NCI-H82 (cell line): Measurements from ENCODE around the gene TRAF4.
"Not testable (repeated sequence)": the region's sequence is repeated elsewhere in the genome, so short reads cannot be mapped to it uniquely, and the experiment has no call there.

ENCODE experiments used
- DNase-seq: peaks from one replicate; lab custom pipeline; 2025; lab: John Stamatoyannopoulos, UW

TRAF4 gene

DNA sequence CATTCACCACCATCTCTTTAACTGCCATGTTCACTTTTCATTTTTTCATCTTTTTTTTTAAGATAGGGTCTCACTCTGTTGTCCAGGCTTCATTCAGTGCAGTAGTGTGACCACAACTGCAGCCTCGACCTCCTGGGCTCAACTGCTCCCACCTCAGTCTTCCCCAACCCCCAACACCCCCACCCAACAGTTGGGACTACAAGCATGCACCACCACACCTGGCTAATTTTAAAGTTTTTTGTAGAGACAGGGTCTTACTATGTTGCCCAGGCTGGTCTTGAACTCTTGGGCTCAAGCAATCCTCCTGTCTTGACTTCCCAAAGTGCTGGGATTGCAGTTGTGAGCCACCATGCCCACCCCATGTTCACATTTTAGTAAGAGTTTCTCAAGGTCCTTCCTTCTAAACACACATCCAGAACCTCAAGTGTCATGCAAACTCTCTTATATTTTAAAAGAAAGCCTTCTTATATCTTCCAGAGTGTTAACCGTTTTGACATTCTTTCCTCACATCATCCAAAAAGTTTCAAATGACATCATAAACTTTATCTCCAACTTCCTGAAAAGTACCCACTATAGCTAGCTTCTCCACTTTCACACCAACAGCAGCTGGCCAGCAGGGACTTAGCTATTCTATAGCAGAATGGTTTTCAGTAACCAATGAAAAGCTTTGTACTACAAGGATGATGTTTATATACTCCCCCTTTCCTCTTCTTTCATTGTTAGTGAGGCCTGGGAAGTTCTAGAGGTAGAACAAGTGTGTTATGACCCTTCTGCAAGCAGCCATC lies 49.3 kb downstream of the TRAF4 start:
- no peak for DNase-seq

DNA sequence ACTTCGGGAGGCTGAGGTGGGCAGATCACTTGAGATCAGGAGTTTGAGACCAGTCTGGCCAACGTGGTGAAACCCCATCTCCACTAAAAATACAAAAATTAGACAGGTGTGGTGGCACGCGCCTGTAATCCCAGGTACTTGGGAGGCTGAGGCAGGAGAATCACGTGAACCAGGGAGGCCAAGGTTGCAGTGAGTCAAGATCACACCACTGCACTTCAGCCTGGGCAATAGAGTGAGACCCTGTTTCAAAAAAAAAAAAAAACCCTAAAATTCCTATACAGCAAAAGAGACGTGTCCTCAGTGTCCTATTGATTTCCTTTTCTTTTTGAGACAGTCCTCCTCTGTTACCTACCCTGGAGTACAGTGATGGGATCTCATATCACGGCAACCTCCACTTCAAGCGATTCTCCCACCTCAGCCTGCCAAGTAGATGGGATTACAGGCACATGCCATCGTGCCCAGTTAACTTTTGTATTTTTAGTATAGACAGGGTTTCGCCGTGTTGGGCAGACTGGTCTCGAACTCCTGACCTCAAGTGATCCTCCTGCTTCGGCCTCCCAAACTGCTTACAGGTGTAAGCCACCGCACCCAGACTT lies 51.1 kb downstream of the TRAF4 start:
- not testable (repeated sequence) for DNase-seq

DNA sequence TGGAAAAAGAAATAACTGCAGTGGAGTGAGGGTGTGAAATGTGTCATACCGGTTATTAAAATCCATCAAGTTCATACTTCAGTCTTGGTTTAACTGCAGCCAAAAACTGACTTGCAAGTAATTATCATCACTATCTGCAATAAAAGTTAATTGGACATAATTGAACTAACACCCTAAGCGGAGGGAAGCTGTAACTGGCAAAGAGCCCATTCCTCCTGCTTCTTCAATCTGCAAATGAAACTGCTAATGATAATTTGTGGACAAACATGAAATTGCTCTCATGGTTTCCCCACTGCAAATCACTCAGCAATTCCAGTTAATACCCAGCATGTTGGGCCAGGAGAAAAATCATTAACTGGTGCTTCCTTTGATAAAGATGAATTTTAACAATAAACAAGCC lies 52.3 kb downstream of the TRAF4 start:
- peak; percentile 21 for DNase-seq
